GM18502 (cell line): Measurements from ENCODE around the gene PFN3.
"Not testable (repeated sequence)": the region's sequence is repeated elsewhere in the genome, so short reads cannot be mapped to it uniquely, and the experiment has no call there.

Experiments used
- ATAC-seq: cut with Tn5 transposase; IDR thresholded peaks from one replicate; pipeline ENCODE4 v1.9.1; 2021; ENCODE audit warnings: mild to moderate bottlenecking; ENCODE audit not compliant: unreplicated experiment, poor library complexity

The PFN3 gene

GRCh38 chr5:177377851-177378776 is 22.3 kb downstream of the PFN3 start:
- no peak for ATAC-seq

- ATAC-seq, result no peak
Observed at GRCh38 chr5:177376107-177376506, 24.4 kb downstream of the PFN3 start.

- not testable (repeated sequence) for ATAC-seq
Observed at GRCh38 chr5:177375516-177375915, 24.9 kb downstream of the PFN3 start.

GRCh38 chr5:177374211-177374610 is 26.2 kb downstream of the PFN3 start:
- no peak for ATAC-seq

GRCh38 chr5:177373806-177374205 is 26.7 kb downstream of the PFN3 start:
- no peak for ATAC-seq

GRCh38 chr5:177372910-177373309 is 27.6 kb downstream of the PFN3 start:
- no peak for ATAC-seq

- no peak for ATAC-seq
Observed at GRCh38 chr5:177372034-177372896, 28.2 kb downstream of the PFN3 start.

- no peak for ATAC-seq
Observed at GRCh38 chr5:177371120-177372033, 29.1 kb downstream of the PFN3 start.

GRCh38 chr5:177370488-177371119 is 29.9 kb downstream of the PFN3 start:
- ATAC-seq, result peak; percentile 69

GRCh38 chr5:177369645-177370440 is 30.6 kb downstream of the PFN3 start:
- ATAC-seq, result no peak

GRCh38 chr5:177368869-177369644 is 31.4 kb downstream of the PFN3 start:
- no peak for ATAC-seq

GRCh38 chr5:177367981-177368868 is 32.2 kb downstream of the PFN3 start:
- ATAC-seq, result no peak

- ATAC-seq, result no peak
Observed at GRCh38 chr5:177367323-177367848, 33.1 kb downstream of the PFN3 start.

- no peak for ATAC-seq
Observed at GRCh38 chr5:177366528-177367322, 33.7 kb downstream of the PFN3 start.

- ATAC-seq, result no peak
Observed at GRCh38 chr5:177365845-177366527, 34.5 kb downstream of the PFN3 start.
